GM18505 (cell line): Measurements from ENCODE around the gene CEP164.

ENCODE experiments used
- ATAC-seq: cut with Tn5 transposase; IDR thresholded peaks from one replicate; pipeline ENCODE4 v1.9.1; 2021; ENCODE audit not compliant: unreplicated experiment
- POLR2A ChIP-seq: IDR thresholded peaks from 4 replicates; pipeline ENCODE4 v1.6.1; 2011; ENCODE audit warnings: borderline replicate concordance; ENCODE audit not compliant: insufficient read depth, insufficient read length; ENCODE audit errors: extremely low read depth

The CEP164 gene

GRCh38 chr11:117420143-117420485, 92.5 kb downstream of the CEP164 start:
- no peak for TF ChIP-seq POLR2A
- ATAC-seq = no peak

- TF ChIP-seq POLR2A = no peak
- no peak for ATAC-seq
These were observed 92.9 kb downstream of the CEP164 start for GRCh38 chr11:117420598-117420997.

GRCh38 chr11:117421041-117421440, 93.4 kb downstream of the CEP164 start:
- no peak for ATAC-seq
- no peak for TF ChIP-seq POLR2A

GRCh38 chr11:117421476-117421875, 93.8 kb downstream of the CEP164 start:
- TF ChIP-seq POLR2A = no peak
- ATAC-seq = no peak

- no peak for TF ChIP-seq POLR2A
- ATAC-seq = no peak
These were observed 95.5 kb downstream of the CEP164 start for GRCh38 chr11:117423046-117423575.

GRCh38 chr11:117424781-117425180, 97.1 kb downstream of the CEP164 start:
- ATAC-seq = no peak
- TF ChIP-seq POLR2A = no peak

- no peak for TF ChIP-seq POLR2A
- ATAC-seq = no peak
These were observed 98.1 kb downstream of the CEP164 start for GRCh38 chr11:117425679-117426296.

GRCh38 chr11:117426297-117426685, 98.6 kb downstream of the CEP164 start:
- TF ChIP-seq POLR2A = no peak
- ATAC-seq = no peak

- ATAC-seq = no peak
- TF ChIP-seq POLR2A = no peak
These were observed 99.3 kb downstream of the CEP164 start for GRCh38 chr11:117426941-117427340.

- ATAC-seq = no peak
- no peak for TF ChIP-seq POLR2A
These were observed 99.8 kb downstream of the CEP164 start for GRCh38 chr11:117427356-117427874.

GRCh38 chr11:117428186-117428855, 100.7 kb downstream of the CEP164 start:
- no peak for ATAC-seq
- no peak for TF ChIP-seq POLR2A

- no peak for ATAC-seq
- no peak for TF ChIP-seq POLR2A
These were observed 101.2 kb downstream of the CEP164 start for GRCh38 chr11:117428856-117429229.

GRCh38 chr11:117430293-117430955, 102.8 kb downstream of the CEP164 start:
- no peak for TF ChIP-seq POLR2A
- no peak for ATAC-seq

GRCh38 chr11:117431436-117431835, 103.8 kb downstream of the CEP164 start:
- ATAC-seq = no peak
- no peak for TF ChIP-seq POLR2A
